HepG2 (cell line): Measurements from ENCODE around the gene ANO4.

ENCODE experiments used
- CTCF ChIP-seq: sonication (generic); formaldehyde crosslinking; IDR thresholded peaks from 2 replicates; pipeline ENCODE4 v1.5.0; 2020; ENCODE audit warnings: mild to moderate bottlenecking, missing genetic modification reagents, moderate library complexity
- DNMT3B ChIP-seq: conservative IDR thresholded peaks from 2 replicates; pipeline ENCODE4 v1.6.1; 2016; ENCODE audit warnings: missing biosample characterization, control low read depth
- GZF1 ChIP-seq: sonication (generic); formaldehyde crosslinking; IDR thresholded peaks from 2 replicates; pipeline ENCODE4 v1.5.1; 2020; ENCODE audit warnings: mild to moderate bottlenecking, missing genetic modification reagents
- HNRNPH1 ChIP-seq: fragments of 200-400 bp; formaldehyde crosslinking; optimal IDR thresholded peaks from 2 replicates; pipeline ENCODE3; 2017; ENCODE audit warnings: mild to moderate bottlenecking, low read depth, low read length
- MTF1 ChIP-seq: sonication (generic); formaldehyde crosslinking; IDR thresholded peaks from 2 replicates; pipeline ENCODE4 v1.5.0; 2020; ENCODE audit warnings: missing genetic modification reagents
- NFIC ChIP-seq: IDR thresholded peaks from 2 replicates; pipeline ENCODE4 v1.6.1; 2012; ENCODE audit warnings: mild to moderate bottlenecking, low read length, inconsistent platforms
- POLR2AphosphoS2 ChIP-seq: IDR thresholded peaks from 2 replicates; pipeline ENCODE4 v1.6.1; 2011; ENCODE audit warnings: low read depth, low read length, improper control_type of control experiment
- SETDB1 ChIP-seq: sonication (generic); formaldehyde crosslinking; IDR thresholded peaks from 2 replicates; pipeline ENCODE4 v1.5.1; 2020; ENCODE audit warnings: missing genetic modification reagents, mild to moderate bottlenecking, borderline replicate concordance
- TAF1 ChIP-seq: sonication (generic); formaldehyde crosslinking; IDR thresholded peaks from 2 replicates; pipeline ENCODE4 v1.4.0; 2020; ENCODE audit warnings: missing genetic modification reagents
- TCF7L2 ChIP-seq: IDR thresholded peaks from 2 replicates; pipeline ENCODE4 v1.6.1; 2011; ENCODE audit warnings: mild to moderate bottlenecking, low read depth, low read length, moderate library complexity

- TF ChIP-seq CTCF (CRISPR knock-in tag) = no peak
- no peak for TF ChIP-seq TAF1 (CRISPR knock-in tag)
- no peak for TF ChIP-seq NFIC
- TF ChIP-seq TCF7L2 = no peak
- TF ChIP-seq SETDB1 (CRISPR knock-in tag) = no peak
- TF ChIP-seq GZF1 (CRISPR knock-in tag) = no peak
- TF ChIP-seq POLR2AphosphoS2 = no peak
- no peak for TF ChIP-seq DNMT3B (CRISPR knock-in tag)
- no peak for TF ChIP-seq HNRNPH1
- TF ChIP-seq MTF1 (CRISPR knock-in tag) = no peak
Observed at GRCh38 chr12:100830003-100830795, 35.6 kb downstream of the ANO4 start.
